NB4 (cell line): ENCODE measurements around the gene PPP1R12B.
"Not testable (repeated sequence)": the region's sequence is repeated elsewhere in the genome, so short reads cannot be mapped to it uniquely, and the experiment has no call there.

Source experiments
- CTCF ChIP-seq: IDR thresholded peaks from one replicate; pipeline ENCODE4 v1.5.1; 2012; ENCODE audit warnings: low read depth, low read length
- POLR2A ChIP-seq: IDR thresholded peaks from 2 replicates; pipeline ENCODE4 v1.6.1; 2011; ENCODE audit warnings: mild to moderate bottlenecking; ENCODE audit not compliant: insufficient read length; ENCODE audit errors: extremely low read depth

GRCh38 chr1:202381867-202382266, 33.4 kb downstream of the PPP1R12B start:
- TF ChIP-seq CTCF, POLR2A: not testable (repeated sequence)
